B cell (primary cell): ENCODE measurements around the gene GAK. TPM values are rescaled to one million over a fixed set of nuclear protein-coding genes. Genes with fewer than 3 reads are reported as not detected.

Source experiments
- ATAC-seq: fragments of 200-7000 bp; cut with Tn5 transposase; one replicate; pipeline ENCODE4 v1.10.0; 2021; ENCODE audit warnings: low read depth, mild to moderate bottlenecking, moderate number of reproducible peaks, moderate library complexity
- CTCF ChIA-PET: fragments of 350-600 bp; sonication (Branson Sonifier 250); formaldehyde crosslinking; loops from one replicate; lab custom pipeline; 2021; ENCODE audit warnings: antibody characterized with exemption, inconsistent platforms; lab: Charles Lee
- POLR2A ChIA-PET: fragments of 350-600 bp; sonication (Branson Sonifier 250); formaldehyde crosslinking; loops from one replicate; lab custom pipeline; 2021; ENCODE audit warnings: antibody characterized with exemption; lab: Charles Lee
- DNase-seq: peaks from one replicate; pipeline ENCODE4 v3.0.0; 2013
- H2AFZ ChIP-seq: 2 replicates; pipeline ENCODE4 v1.6.1; 2012; ENCODE audit warnings: mild to moderate bottlenecking, low read depth, low read length; ENCODE audit not compliant: insufficient read depth, poor library complexity, severe bottlenecking
- H3K27ac ChIP-seq, 2 donors: 1 replicate in 1 of 2; 2 replicates in 1 of 2; pipeline ENCODE4 v1.5.1; 2012 to 2013; ENCODE audit warnings: low read length in 2 of 2, mild to moderate bottlenecking in 2 of 2, moderate library complexity in 1 of 2
- H3K27me3 ChIP-seq, 4 experiments: fragments of 200-600 bp in 1 of 4; sonication (generic) in 1 of 4; replicated peaks in 1 of 4; 1 replicate in 2 of 4; 2 replicates in 2 of 4; pipeline versions ENCODE4 v1.6.1 to v1.7.0; 2013 to 2016; ENCODE audit warnings: low read length in 3 of 4, mild to moderate bottlenecking in 2 of 4, mixed read lengths in 1 of 4, moderate library complexity in 1 of 4; ENCODE audit not compliant: insufficient read depth in 4 of 4, control insufficient read depth in 3 of 4; ENCODE audit errors: control extremely low read depth in 1 of 4
- H3K36me3 ChIP-seq, 2 experiments: replicated peaks in 1 of 2; 1 replicate in 1 of 2; 2 replicates in 1 of 2; pipeline versions ENCODE4 v1.6.1 to v1.7.1; 2013; ENCODE audit warnings: low read length in 1 of 2; ENCODE audit not compliant: insufficient read depth in 2 of 2, control insufficient read depth in 1 of 2; ENCODE audit errors: control extremely low read depth in 1 of 2, extremely low read depth in 1 of 2
- H3K4me1 ChIP-seq, 2 donors: fragments of 200-600 bp in 1 of 2; sonication (generic) in 1 of 2; 1 replicate in 1 of 2; 2 replicates in 1 of 2; pipeline versions ENCODE4 v1.5.1 to v1.6.1; 2013 to 2017; ENCODE audit warnings: low read length in 2 of 2; ENCODE audit not compliant: control insufficient read depth in 2 of 2, insufficient read depth in 2 of 2
- H3K4me2 ChIP-seq: replicated peaks from 2 replicates; pipeline ENCODE3; 2012; ENCODE audit warnings: mild to moderate bottlenecking, low read depth, low read length; ENCODE audit not compliant: poor library complexity, severe bottlenecking
- H3K4me3 ChIP-seq, 5 experiments: fragments of 200-600 bp in 1 of 5; sonication (generic) in 1 of 5; 1 replicate in 3 of 5; 2 replicates in 2 of 5; pipeline versions ENCODE4 v1.5.1 to v1.7.0; 2011 to 2016; ENCODE audit warnings: low read length in 4 of 5, mild to moderate bottlenecking in 4 of 5, low read depth in 2 of 5, control low read depth in 1 of 5, moderate library complexity in 1 of 5; ENCODE audit not compliant: insufficient read depth in 1 of 5; ENCODE audit errors: control extremely low read depth in 1 of 5, extremely low read depth in 1 of 5
- H3K79me2 ChIP-seq: fragments of 200-600 bp; sonication (generic); one replicate; pipeline ENCODE4 v1.6.0; 2016; ENCODE audit warnings: low read length; ENCODE audit not compliant: control insufficient read depth, insufficient read depth
- H3K9ac ChIP-seq: fragments of 200-600 bp; sonication (generic); 2 replicates; pipeline ENCODE4 v1.6.1; 2017; ENCODE audit warnings: mild to moderate bottlenecking, low read length, moderate library complexity
- H3K9me3 ChIP-seq, 3 donors: one replicate each; pipeline versions ENCODE4 v1.6.1 to v1.7.1; 2013; ENCODE audit warnings: low read length in 2 of 3; ENCODE audit not compliant: control insufficient read depth in 2 of 3, insufficient read depth in 1 of 3; ENCODE audit errors: control extremely low read depth in 1 of 3
- H4K20me1 ChIP-seq: 2 replicates; pipeline ENCODE4 v1.6.0; 2012; ENCODE audit warnings: mild to moderate bottlenecking, low read length; ENCODE audit not compliant: insufficient read depth, control insufficient read depth, poor library complexity, severe bottlenecking
- H3K27ac Mint-ChIP-seq: one replicate; pipeline ENCODE4 v1.8.0; 2021; ENCODE audit warnings: mixed read lengths
- H3K27me3 Mint-ChIP-seq: one replicate; pipeline ENCODE4 v1.8.0; 2021; ENCODE audit warnings: mixed read lengths
- H3K4me1 Mint-ChIP-seq: one replicate; pipeline ENCODE4 v1.8.0; 2021; ENCODE audit warnings: mixed read lengths
- H3K4me3 Mint-ChIP-seq: one replicate; pipeline ENCODE4 v1.8.0; 2021; ENCODE audit warnings: mixed read lengths
- H3K9me3 Mint-ChIP-seq: one replicate; pipeline ENCODE4 v1.8.0; 2022; ENCODE audit warnings: mixed read lengths; ENCODE audit not compliant: insufficient read depth
- CTCF ChIP-seq: fragments of 200-600 bp; IDR thresholded peaks from one replicate; pipeline ENCODE4 v1.8.0; 2022; ENCODE audit warnings: antibody characterized with exemption, mild to moderate bottlenecking
- EZH2 ChIP-seq: IDR thresholded peaks from 2 replicates; pipeline ENCODE4 v1.6.1; 2012; ENCODE audit warnings: borderline replicate concordance, low read depth, mild to moderate bottlenecking, moderate library complexity, low read length; ENCODE audit not compliant: insufficient read depth, poor library complexity, severe bottlenecking
- WGBS: methylation state at CpG from one replicate; pipeline ENCODE4 v1.1.5; 2013; ENCODE audit warnings: missing lambda C conversion rate; ENCODE audit not compliant: insufficient coverage; 5-methylcytosine and 5-hydroxymethylcytosine counted together
- intact Hi-C: fragments of 100-400 bp; cut with micrococcal nuclease; formaldehyde crosslinking; loops from one replicate; pipeline ENCODE4 v1.10.0; 2022
- polyA plus RNA-seq: library from polyadenylated mRNA; depleted of rRNA; stranded (reverse); fragments of >200 nt; gene quantifications from 2 replicates; pipeline ENCODE4 v1.2.3, GENCODE V29; 2012
- total RNA-seq, 2 donors: library from RNA; stranded (reverse); fragments of 120-200 nt in 1 of 2; gene quantifications; 1 replicate in 1 of 2; 2 replicates in 1 of 2; pipeline versions ENCODE4 v1.2.3 to v1.2.4, GENCODE V29; 2013 to 2022

The GAK gene
- total and polyA plus RNA-seq, 2 donors (not counting 1 experiment from before 2014, with no cell fraction given): 113 to 283 TPM

- ChIA-PET CTCF (interaction anchor here (0.8 to 1.0 kb wide), 2 partner anchors 32 to 35 kb away, joined by 3 read pairs; no protein-coding TSS in a partner anchor), POLR2A (interaction anchor here (0.5 kb wide), 1 partner anchor 36 kb away, joined by 3 read pairs; no protein-coding TSS in a partner anchor)
- TF ChIP-seq CTCF (no peak), EZH2 (no peak)
- 84% methylated on average over 8 of the region's 9 CpGs for WGBS
- H3K4me1 Mint-ChIP-seq: no peaks in the 10 kb centered on the region
- Histone ChIP-seq H3K36me3 (peaks cover 0 to 67% of the 10 kb centered on the region in 2 experiments), H3K4me3 (no peak overlapping the region), H3K9me3 (peaks cover 0 to 9% (median 0%) of the 10 kb centered on the region in 3 donors), H3K9ac (no peak overlapping the region), H2AFZ (no peak overlapping the region), H3K27ac (no peak overlapping the region), H4K20me1 (peaks cover 45% of the 10 kb centered on the region), H3K79me2 (no peaks in the 10 kb centered on the region), H3K4me1 (no peaks in the 10 kb centered on the region), H3K4me2 (no peak overlapping the region), H3K27me3 (no peaks in the 10 kb centered on the region)
- no peaks in the 10 kb centered on the region for H3K27me3 Mint-ChIP-seq
- ATAC-seq (no peak), DNase-seq (no peak)
- H3K9me3 Mint-ChIP-seq: peaks cover 2% of the 10 kb centered on the region
- no peak overlapping the region for H3K4me3 Mint-ChIP-seq
- intact Hi-C loops: no loop called here
- no peak overlapping the region for H3K27ac Mint-ChIP-seq
Measured at GRCh38 chr4:886244-886643, 45.9 kb downstream of the GAK start.

- intact Hi-C loops: no loop called here
- POLR2A ChIA-PET: no interaction called here
- Mint-ChIP-seq H3K27me3 (no peaks in the 10 kb centered on the region), H3K4me1 (no peaks in the 10 kb centered on the region), H3K4me3 (no peak overlapping the region), H3K9me3 (peaks cover 2% of the 10 kb centered on the region), H3K27ac (no peak overlapping the region)
- ATAC-seq: no peak
- Histone ChIP-seq H3K4me3 (no peak overlapping the region), H4K20me1 (peaks cover 42% of the 10 kb centered on the region), H3K4me2 (no peak overlapping the region), H3K36me3 (peaks cover 0 to 73% of the 10 kb centered on the region in 2 experiments), H3K27ac (no peak overlapping the region), H2AFZ (no peak overlapping the region), H3K27me3 (no peaks in the 10 kb centered on the region), H3K9me3 (peaks cover 0 to 9% (median 0%) of the 10 kb centered on the region in 3 donors), H3K79me2 (no peaks in the 10 kb centered on the region), H3K9ac (no peak overlapping the region), H3K4me1 (no peaks in the 10 kb centered on the region)
- DNase-seq: no peak
- WGBS: 97% methylated on average over 10 of the region's 10 CpGs
- TF ChIP-seq CTCF (no peak), EZH2 (no peak)
- CTCF ChIA-PET: interaction anchor here (0.8 to 1.0 kb wide), 2 partner anchors 32 to 36 kb away, joined by 3 read pairs; no protein-coding TSS in a partner anchor
Measured at GRCh38 chr4:885353-885752, 46.8 kb downstream of the GAK start.
